HG03521 (cell line): ENCODE data around the gene PTGFRN.
"Not testable (repeated sequence)": the region's sequence is repeated elsewhere in the genome, so short reads cannot be mapped to it uniquely, and the experiment has no call there.

Source experiments
- ATAC-seq: cut with Tn5 transposase; IDR thresholded peaks from one replicate; pipeline ENCODE4 v1.9.1; 2021; ENCODE audit warnings: mild to moderate bottlenecking, moderate library complexity; ENCODE audit not compliant: unreplicated experiment

Gene PTGFRN

GRCh38 chr1:116962987-116963639 lies 53.4 kb downstream of the PTGFRN start:
- no peak for ATAC-seq

GRCh38 chr1:116966791-116967190 lies 57.1 kb downstream of the PTGFRN start:
- ATAC-seq, result no peak

- ATAC-seq, result no peak
Measured at GRCh38 chr1:116968724-116969123, 59.0 kb downstream of the PTGFRN start.

GRCh38 chr1:116971258-116971860 lies 61.6 kb downstream of the PTGFRN start:
- ATAC-seq, result no peak

- no peak for ATAC-seq
Measured at GRCh38 chr1:116971965-116972673, 62.4 kb downstream of the PTGFRN start.

- ATAC-seq, result no peak
Measured at GRCh38 chr1:116972674-116973030, 62.9 kb downstream of the PTGFRN start.

GRCh38 chr1:116980309-116980708 lies 70.6 kb downstream of the PTGFRN start:
- ATAC-seq, result not testable (repeated sequence)

- no peak for ATAC-seq
Measured at GRCh38 chr1:116981521-116982037, 71.9 kb downstream of the PTGFRN start.

- ATAC-seq, result no peak
Measured at GRCh38 chr1:116982319-116983004, 72.7 kb downstream of the PTGFRN start.

GRCh38 chr1:116983112-116983511 lies 73.4 kb downstream of the PTGFRN start:
- no peak for ATAC-seq

- ATAC-seq, result no peak
Measured at GRCh38 chr1:116983678-116984077, 74.0 kb downstream of the PTGFRN start.

- ATAC-seq, result no peak
Measured at GRCh38 chr1:116984406-116985160, 74.9 kb downstream of the PTGFRN start.

- ATAC-seq, result no peak
Measured at GRCh38 chr1:116986421-116987255, 76.9 kb downstream of the PTGFRN start.

- ATAC-seq, result no peak
Measured at GRCh38 chr1:116987256-116987555, 77.5 kb downstream of the PTGFRN start.

GRCh38 chr1:116988248-116988647 lies 78.5 kb downstream of the PTGFRN start:
- no peak for ATAC-seq

GRCh38 chr1:116988908-116989307 lies 79.2 kb downstream of the PTGFRN start:
- no peak for ATAC-seq

- no peak for ATAC-seq
Measured at GRCh38 chr1:116989835-116990234, 80.1 kb downstream of the PTGFRN start.

GRCh38 chr1:116990612-116991151 lies 81.0 kb downstream of the PTGFRN start:
- ATAC-seq, result no peak

GRCh38 chr1:116991171-116991845 lies 81.6 kb downstream of the PTGFRN start:
- ATAC-seq, result no peak
